HG03354 (cell line): ENCODE measurements around the gene MREG.
"Not testable (repeated sequence)": the region's sequence is repeated elsewhere in the genome, so short reads cannot be mapped to it uniquely, and the experiment has no call there.

ENCODE experiments used
- ATAC-seq: cut with Tn5 transposase; IDR thresholded peaks from one replicate; pipeline ENCODE4 v1.9.1; 2021; ENCODE audit warnings: mild to moderate bottlenecking; ENCODE audit not compliant: unreplicated experiment, poor library complexity, severe bottlenecking

MREG gene

GRCh38 chr2:215998636-215999035 is 14.7 kb downstream of the MREG start:
- ATAC-seq: no peak

GRCh38 chr2:215997219-215997618 is 16.1 kb downstream of the MREG start:
- no peak for ATAC-seq

GRCh38 chr2:215994911-215995310 is 18.4 kb downstream of the MREG start:
- no peak for ATAC-seq

- ATAC-seq: not testable (repeated sequence)
Measured at GRCh38 chr2:215988556-215989207, 24.7 kb downstream of the MREG start.

GRCh38 chr2:215985257-215985656 is 28.1 kb downstream of the MREG start:
- ATAC-seq: no peak

GRCh38 chr2:215984661-215985060 is 28.7 kb downstream of the MREG start:
- no peak for ATAC-seq

- peak; percentile 63 for ATAC-seq
Measured at GRCh38 chr2:215983581-215984351, 29.6 kb downstream of the MREG start.

- ATAC-seq: peak; percentile 44
Measured at GRCh38 chr2:215982465-215982875, 30.9 kb downstream of the MREG start.

- no peak for ATAC-seq
Measured at GRCh38 chr2:215981115-215981514, 32.2 kb downstream of the MREG start.

- peak; percentile 76 for ATAC-seq
Measured at GRCh38 chr2:215979620-215980019, 33.7 kb downstream of the MREG start.

- no peak for ATAC-seq
Measured at GRCh38 chr2:215974700-215975429, 38.5 kb downstream of the MREG start.

- ATAC-seq: no peak
Measured at GRCh38 chr2:215973954-215974699, 39.2 kb downstream of the MREG start.

- no peak for ATAC-seq
Measured at GRCh38 chr2:215973145-215973792, 40.1 kb downstream of the MREG start.

GRCh38 chr2:215971671-215972070 is 41.7 kb downstream of the MREG start:
- no peak for ATAC-seq

- not testable (repeated sequence) for ATAC-seq
Measured at GRCh38 chr2:215970894-215971293, 42.5 kb downstream of the MREG start.

- no peak for ATAC-seq
Measured at GRCh38 chr2:215970425-215970824, 42.9 kb downstream of the MREG start.

- no peak for ATAC-seq
Measured at GRCh38 chr2:215969131-215969841, 44.1 kb downstream of the MREG start.

GRCh38 chr2:215968499-215968898 is 44.9 kb downstream of the MREG start:
- no peak for ATAC-seq
